HG03520 (cell line): ENCODE measurements around the gene ADAM12.

Experiments used
- ATAC-seq: cut with Tn5 transposase; IDR thresholded peaks from one replicate; pipeline ENCODE4 v1.9.1; 2021; ENCODE audit warnings: mild to moderate bottlenecking, moderate library complexity; ENCODE audit not compliant: unreplicated experiment

ADAM12 gene

DNA sequence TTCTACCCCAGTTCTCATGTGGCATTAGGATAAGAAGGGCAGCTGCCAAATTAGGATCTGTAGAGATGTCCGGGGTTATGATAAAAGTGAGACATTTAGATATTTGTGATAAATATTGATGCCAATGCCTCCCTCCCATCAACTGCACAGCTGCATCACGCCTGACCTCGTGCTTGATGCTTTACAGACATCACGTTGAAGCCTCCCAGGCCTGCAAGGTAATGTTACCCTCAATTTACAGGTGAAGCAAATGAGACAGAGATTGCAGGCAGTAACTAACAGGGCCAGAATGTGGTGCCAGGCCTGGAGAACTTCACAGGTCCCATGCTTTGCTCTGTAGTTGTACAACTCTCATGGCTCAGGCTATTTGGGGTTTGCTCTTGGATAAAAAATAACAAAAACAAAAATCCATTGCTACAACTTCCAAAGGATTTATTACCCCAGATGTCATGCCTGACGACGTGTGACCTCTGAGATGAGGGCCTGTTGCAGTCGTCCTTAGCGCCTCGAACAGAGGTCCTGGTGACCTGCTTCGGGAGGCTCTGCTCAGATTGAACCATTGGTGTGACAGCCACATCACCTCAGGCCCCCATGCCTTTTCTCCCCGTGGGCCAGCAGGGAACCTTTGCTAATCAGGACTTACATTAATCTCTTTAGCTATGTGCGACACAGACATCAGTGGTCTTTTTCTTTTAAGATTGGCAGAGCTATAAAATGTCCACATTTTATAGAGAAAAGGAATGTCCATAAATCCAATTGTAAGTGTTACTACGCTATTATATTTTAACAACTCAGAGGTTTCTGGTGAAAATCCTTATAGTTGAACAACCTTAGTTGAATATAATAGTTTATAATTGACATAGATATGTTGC lies 169.3 kb downstream of the ADAM12 start:
- no peak for ATAC-seq

DNA sequence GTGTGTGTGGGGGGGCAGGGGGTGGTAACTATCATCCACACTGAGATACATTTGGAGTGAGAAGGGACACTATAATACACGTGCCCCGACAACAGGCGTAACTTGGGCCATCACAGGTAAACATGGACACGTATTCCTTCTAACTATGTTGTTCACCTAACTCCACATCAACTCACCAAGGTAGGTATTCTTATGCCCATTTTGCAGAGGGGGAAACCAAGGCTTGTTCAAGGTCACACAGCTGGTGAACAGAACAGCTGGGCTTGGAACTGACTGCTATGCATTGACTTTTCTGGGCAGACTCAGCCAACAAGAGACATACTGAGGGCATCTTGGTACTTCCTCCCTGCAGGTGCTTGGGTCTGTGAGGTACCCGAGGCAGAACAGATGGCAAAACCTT lies 170.1 kb downstream of the ADAM12 start:
- no peak for ATAC-seq

DNA sequence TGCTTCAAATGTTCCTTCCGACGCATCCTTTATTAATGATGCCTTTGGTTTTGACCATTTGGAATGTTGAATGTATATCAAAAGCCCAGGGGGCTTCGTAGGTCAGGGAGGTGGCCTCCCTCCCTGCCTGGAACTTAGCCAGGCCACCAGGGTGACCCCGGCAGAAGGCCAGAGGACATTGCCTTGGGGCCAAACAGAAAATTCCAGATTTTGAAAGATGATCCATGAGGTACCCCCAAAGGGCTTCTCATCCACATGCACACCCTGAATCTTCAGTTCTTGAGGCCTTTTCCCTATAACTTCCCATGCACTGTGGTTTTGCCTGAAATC lies 171.7 kb downstream of the ADAM12 start:
- no peak for ATAC-seq

DNA sequence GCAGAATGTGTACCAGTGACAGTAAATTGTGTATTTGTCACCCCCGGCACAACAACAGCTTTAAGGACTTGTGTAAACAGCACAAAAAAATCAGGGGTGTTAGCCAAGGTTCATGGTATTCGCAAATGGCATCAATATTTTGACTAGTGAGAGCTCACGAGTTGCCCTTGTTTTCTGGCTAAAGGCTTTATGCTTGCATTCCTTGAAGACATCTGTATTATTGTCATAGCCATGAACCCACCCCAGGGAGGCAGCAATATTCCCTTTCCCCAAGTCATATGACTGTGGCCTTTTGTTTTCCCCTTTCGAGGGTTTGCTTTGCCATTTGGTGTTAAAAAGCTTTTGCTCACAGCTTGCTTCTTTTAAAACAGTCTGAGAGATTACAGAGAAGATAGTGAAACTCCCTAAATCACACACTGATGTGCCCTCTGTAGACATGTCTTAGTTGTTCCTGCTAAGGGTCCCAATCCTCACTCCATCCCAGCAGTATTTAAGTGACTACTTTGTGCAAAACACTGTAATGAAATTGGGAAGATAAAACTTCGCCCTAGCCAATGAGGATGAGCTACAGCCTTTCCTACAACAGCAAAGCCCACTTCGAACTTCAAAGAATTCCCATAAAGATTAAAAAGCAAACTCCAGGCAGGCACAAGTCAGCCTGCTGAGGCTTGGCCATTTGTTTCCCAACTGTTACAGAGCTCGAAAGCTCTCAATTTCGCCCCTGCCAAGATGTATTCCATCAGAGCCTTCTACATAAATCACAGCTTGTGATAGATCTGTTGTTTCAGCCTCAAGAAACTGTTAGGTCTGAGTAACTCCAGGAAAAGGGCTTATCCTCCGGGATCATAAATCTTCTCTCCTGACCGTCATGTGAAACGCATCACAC lies 172.3 kb downstream of the ADAM12 start:
- ATAC-seq = no peak

DNA sequence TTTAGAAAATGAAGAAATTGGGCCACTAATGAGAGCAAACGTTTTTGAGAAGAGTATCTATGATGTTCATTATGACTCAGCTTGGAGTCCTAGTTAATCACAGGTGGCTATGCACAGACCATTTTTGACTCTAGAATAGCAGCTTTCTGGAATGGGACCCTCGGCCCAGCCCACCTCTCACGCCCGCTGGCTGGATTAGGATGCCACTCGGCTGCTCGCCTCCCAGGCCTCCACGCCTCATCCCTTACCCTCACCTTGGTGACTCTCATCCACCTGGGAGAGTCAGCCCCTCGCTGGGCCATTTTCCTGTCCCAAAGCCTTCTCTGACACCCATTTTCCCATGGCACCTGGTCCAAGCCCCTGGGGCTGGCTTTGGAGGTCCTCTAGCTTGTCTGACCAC lies 173.6 kb downstream of the ADAM12 start:
- ATAC-seq = no peak

DNA sequence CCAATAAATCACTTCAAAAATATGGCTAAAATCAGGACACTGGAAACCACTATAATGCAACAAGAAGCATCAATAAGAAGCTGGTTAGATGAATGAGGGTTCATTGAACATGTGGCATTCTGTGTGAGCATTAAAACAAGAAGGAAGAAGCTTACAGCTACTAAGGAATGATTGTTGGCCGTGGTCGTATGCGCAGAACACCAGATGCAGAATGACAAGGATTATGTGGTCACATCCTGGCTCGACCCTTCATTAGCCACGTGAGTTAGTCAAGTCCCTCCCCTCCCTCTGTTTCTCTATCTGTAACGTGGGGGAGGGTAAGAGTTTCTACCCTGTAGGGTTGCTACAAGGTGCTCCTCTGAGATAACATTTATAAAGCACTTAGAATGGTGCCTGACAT lies 174.3 kb downstream of the ADAM12 start:
- no peak for ATAC-seq

DNA sequence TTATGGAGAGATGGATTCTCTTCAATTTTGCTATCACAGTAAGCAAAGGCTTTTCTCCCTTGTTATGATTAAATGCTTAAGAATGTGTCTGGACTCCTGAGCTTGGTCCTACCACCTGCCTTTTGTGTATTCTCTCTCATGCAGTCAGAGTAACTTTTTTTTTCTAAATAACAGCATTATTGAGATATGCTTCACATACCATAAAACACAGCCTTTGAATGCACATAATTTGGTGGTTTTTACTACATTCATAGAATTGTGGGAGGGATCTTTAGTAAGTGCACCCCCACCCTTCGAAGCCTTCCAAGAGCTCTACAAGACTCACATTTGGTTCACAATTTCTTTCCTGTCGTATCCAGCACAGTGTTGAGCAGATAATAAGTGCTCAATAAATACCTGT lies 175.5 kb downstream of the ADAM12 start:
- ATAC-seq = no peak

DNA sequence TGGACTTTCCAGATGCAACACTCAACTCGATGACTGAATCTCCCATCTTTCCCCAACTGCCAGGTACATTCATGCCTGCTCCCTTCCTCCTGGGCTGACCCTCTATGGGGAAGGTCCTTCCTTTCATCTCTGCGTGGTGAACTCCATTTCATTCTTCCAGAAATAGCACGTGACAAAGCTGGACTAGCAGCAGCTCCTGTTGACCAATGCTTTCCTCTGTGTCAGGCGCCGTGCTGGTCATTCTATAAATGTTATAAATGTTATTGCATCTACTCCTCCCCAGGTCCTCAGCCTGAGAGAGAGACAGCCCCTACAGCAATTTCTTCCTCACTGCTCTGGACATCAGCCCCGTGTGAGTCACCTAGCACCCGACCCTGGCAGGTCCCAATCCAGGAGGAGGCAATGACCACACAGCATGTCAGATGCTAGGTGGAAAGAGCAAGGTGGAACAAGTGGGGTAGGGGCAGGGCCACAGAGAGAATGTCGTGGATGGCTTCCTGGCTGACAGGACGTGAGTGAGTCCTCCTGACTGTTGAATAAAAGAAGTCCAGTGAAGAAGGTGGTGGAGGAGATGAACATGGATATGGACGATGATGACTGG lies 178.1 kb downstream of the ADAM12 start:
- no peak for ATAC-seq

DNA sequence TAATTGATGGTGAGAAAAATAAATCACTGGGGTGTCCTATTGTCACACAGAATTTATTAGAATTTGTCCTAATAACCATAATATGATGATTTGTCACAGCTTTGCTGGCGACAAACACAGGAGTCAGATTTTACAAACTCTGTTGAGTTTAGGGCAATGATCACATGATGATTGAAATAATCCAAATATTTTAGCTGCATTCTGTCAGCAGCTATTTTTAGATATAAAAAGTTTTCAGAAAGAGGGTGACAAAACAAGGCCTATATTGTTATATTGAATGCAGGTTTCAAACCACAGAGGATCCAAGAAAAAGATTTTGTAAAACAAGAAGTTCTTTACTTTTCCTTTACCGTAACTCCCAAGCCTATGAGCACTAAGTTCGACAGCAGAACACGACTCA lies 178.8 kb downstream of the ADAM12 start:
- ATAC-seq = no peak

DNA sequence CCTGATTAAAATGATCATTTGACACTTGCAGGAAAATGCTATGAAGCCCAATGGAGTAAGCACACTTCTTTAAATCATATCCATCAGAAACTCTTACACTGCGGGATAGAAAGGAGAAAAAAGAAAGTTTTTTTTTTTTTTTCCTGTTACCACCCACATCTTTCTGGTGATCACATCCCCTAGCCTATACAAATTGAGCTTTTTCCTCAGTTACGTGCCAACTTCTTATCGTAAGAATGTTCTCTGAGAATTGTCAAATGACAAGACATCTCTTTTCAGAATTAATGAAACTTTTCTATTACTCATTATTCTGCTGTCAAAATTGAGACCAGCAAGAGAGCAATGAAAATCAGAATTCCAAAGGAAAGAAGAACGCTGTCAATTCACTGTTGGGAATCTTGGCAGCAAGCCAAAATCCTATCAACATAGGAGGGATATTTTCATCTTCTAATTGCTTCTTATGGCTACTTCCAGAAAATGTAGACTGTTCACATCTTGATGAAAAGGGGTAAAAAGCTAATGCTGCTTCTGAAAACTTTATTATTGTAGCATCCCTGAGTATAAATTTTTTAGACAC lies 179.5 kb downstream of the ADAM12 start:
- ATAC-seq = no peak

DNA sequence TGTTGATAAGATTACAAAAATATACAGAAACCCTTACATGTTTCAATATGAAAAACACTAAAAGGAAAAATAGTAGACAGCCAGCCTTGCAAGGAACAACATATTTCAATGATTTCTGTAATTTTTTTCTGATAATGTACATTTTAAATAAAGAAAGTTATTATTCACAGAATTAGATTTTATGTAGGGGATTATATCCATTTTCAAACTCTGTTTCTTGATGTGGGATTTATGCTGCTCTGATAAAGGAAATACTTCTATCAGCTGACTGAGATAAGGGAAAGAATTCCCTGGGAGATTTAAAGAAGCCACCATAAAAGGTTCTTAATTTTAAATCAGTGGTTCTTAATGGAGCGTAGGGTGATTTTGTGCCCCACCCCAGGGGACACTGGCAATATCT lies 180.4 kb downstream of the ADAM12 start:
- no peak for ATAC-seq

DNA sequence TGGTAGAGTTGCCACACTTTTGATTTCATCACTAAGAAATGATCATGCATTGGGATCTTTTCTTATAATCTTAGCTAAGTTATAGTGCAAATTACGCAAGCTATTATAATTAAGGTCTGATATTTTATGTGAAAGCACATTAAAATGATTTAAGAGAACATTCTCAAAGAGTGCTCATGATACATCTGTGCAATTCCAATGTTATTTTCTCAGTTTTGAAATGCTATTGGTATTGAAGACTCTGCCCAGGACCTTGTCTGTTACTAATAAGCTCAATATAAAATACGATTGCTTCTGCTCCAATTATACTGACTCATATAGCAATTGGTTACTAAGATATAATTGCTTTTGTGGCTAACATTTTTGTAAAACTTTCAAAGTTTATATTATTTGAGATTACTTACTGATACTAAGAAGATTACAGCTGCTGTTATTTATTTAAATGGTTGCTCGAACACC lies 180.9 kb downstream of the ADAM12 start:
- ATAC-seq = no peak

DNA sequence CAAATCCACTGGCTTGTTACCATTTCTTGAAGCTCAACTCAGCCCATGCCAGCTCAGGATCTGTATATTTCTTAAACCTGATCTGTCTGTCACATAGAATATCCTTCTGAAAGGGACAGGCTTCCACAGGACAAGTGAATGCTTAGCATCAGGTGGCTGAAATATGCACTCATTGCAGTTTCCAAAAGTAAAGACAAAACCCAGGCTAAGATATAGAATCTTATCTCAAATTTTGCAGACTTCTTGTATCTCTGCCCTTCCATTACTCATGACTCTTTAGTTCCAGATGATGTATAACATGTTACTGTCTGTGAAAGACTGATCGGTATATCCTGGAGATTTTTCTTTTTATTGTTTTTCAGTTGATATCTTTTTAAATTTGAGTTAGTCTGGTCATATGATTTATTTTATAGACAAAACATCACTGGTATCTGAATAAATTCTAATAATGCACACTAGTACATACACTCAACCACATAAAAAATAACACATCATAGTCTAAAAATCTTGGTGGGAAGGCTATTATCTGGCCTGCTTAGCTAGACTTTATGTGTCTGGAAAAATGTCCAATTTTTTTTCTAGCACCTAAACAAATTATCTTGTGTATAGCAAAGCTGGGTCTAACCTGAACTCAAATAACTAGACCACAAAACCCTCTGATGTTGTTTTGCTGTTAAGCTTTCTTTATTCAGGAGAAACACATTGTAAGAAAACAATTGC lies 182.6 kb downstream of the ADAM12 start:
- no peak for ATAC-seq

DNA sequence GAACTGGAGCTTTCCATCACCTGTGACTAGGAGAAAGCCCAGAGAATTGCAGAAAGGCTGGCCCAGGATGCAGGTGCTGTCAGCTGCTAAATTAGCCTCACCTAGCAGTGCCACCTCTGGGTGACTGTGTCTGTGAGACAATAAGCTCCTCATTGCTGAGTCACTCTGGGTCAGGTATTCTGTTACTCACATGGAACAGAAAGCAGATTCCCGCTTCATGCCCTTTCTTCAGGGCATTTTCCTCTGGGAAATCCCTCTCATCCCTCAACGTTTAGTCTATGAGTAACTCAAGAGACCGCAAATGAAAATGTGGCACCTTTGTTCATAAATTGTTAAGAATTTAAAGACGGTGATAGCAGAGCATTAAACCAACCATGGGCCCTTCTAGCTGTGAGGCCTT lies 184.0 kb downstream of the ADAM12 start:
- ATAC-seq = no peak

DNA sequence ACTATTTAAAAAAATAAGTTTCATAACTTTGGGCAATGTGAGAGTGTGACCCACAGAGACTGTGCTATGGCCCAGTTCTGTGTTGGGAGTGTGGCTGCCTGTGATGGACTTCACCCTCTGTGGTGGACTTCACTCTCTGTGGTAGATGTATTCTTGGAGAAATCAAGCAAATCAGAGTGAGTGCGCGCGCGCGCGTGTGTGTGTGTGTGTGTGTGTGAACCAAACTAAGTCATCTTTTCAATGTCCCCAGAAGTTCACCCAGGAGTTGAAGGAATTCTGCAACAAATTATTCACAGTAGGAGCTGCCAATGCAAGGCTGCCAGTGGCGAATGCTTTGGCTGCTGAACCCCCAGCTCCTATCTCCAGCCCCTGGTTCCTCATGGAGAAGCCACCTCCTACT lies 184.5 kb downstream of the ADAM12 start:
- no peak for ATAC-seq

DNA sequence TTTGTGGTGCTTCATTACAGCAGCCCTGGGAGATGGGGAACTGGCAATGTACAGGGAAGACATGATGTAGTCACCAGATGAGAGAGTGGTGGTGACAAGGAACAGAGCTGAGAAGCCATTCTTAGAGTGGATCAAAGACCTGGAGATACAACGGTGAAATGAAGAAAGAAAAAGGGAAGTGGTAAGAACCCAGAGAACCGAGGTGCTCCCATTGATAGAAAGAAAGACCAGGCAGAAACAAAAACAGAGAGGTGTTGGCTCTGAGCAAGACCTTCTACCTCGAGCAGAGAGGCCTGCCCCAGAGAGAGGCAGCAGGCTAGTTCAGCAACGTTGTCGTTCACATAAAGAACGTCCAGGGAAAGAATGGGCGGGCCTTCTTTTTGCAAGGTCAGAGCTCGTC lies 186.7 kb downstream of the ADAM12 start:
- ATAC-seq = no peak

DNA sequence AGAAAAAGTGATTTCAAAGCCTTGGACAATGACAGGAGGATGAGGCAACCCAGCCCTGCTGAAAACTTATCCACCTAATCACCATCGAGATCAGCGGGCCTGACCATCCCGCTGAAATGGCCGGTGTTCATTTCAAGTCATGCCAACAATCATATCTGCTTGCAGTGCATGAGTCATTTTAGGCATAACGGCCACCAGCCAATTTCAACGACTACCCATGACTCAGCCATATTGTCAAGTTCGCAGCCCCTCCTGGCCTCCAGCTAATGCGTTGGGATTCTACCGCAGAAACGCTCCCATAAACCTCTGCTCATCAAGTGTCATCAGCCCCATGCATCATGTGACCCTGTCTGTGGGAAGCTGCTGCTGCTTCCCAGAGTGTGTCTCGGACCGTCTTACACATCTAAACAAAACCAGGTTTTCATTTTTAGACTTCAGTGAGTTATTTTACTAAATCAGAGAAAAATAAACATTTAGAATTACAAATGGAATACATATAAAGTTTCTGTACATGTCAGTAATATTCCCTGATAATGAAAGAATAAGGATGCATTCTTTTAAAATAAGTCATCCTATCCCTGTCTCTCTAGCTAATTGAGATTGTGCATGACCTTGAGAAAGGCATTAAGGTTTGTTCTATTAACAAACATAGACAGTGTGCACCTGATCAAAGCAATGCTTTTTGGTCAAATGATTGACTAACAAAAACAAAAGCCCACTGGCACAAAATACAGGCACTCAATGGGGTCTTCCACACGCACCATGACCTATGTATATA lies 188.9 kb downstream of the ADAM12 start:
- ATAC-seq = no peak

DNA sequence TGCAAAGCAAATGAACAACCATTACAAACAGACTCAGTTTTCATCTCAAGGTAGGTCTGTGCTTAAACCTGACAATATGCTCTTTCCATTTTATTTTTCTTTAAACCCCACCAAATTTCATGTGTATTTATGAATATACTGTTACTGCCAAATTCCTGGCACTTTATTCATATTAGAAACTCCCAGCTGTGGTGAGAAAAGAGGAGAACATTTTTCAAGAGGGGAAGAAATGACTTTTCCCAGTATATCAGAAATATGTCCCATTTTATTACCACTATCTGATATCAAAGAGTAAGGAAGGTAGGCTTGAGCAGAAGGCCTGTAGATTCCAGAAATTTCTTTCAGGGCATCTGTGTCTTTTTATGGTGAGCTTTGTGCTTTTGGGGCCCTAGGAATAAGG lies 189.6 kb downstream of the ADAM12 start:
- no peak for ATAC-seq

DNA sequence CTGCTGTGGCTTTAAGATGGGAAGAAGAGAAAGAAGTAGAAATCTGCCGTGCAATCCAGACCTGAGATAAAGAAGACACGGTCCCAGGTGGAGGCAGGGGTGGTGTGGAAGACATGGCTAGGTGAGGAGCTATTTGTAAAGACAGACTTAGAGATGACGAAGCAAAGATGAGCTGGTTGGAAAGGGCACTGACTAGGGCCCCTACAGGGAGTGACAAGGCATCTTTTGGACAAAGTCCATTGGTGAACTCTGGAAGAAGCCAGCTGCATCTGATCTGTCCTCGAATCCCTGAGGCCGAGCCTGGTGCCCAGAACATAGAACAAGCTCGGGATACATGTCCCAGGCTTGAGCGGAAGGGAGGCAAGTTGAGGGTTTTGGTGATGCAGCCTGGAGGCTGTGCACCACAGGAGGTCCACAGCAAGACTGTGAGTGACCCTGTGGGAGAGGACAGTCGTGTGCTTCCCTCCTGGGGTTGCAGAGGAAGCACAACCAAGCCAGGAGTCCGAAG lies 191.2 kb downstream of the ADAM12 start:
- ATAC-seq = no peak

DNA sequence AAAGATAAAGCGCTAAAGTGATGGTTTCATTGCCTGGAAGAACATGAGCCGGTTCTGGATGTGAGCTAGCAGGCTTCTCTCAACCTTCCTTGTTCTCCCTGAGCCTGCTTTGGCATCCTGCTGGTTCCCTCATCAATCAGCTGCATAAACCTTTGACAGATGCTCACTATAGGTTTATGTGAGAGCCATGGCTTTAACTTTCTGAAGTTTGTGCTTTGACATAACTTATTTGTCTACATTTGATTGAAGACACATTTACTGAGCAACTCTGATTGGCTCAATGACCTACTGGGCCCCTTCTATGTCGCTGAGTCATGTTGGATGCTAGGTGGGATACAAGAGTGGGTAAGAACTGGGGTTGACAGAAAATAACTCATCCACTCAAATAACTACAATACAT lies 192.0 kb downstream of the ADAM12 start:
- no peak for ATAC-seq
